ENCODE measurements around the gene MED15.

GRCh38 chr22:20574920-20575353 lies 67.5 kb downstream of the MED15 start:
- TF ChIP-seq GATA3 (IDR thresholded peaks at IDR 0.05; ENCODE audit: low read depth, low read length) (no peak), GATA2 (IDR thresholded peaks at IDR 0.05; ENCODE audit: low read depth, low read length) (no peak)

Data from SH-SY5Y (cell line).